GM12878 (cell line): Measurements from ENCODE around the gene ULK4. TPM values are rescaled to one million over a fixed set of nuclear protein-coding genes. Genes with fewer than 3 reads are reported as not detected.

Experiments
- ASH2L ChIP-seq: fragments of 300-600, 200-600 bp; sonication (generic); IDR thresholded peaks from 2 replicates; pipeline ENCODE4 v1.6.1; 2017; ENCODE audit warnings: low read depth, mild to moderate bottlenecking, borderline replicate concordance
- ATF7 ChIP-seq: fragments of 450-650 bp; IDR thresholded peaks from 2 replicates; pipeline ENCODE4 v1.6.1; 2016; ENCODE audit warnings: low read depth, mild to moderate bottlenecking
- GABPA ChIP-seq: IDR thresholded peaks from 2 replicates; pipeline ENCODE4 v1.6.1; 2014; ENCODE audit warnings: antibody characterized with exemption, low read depth, mild to moderate bottlenecking, inconsistent platforms
- MLLT1 ChIP-seq: fragments of 450-650 bp; IDR thresholded peaks from 2 replicates; pipeline ENCODE4 v1.6.1; 2016; ENCODE audit warnings: mild to moderate bottlenecking
- RB1 ChIP-seq: fragments of 450-650 bp; formaldehyde crosslinking; IDR thresholded peaks from 2 replicates; pipeline ENCODE4 v1.6.1; 2017; ENCODE audit warnings: mild to moderate bottlenecking, borderline replicate concordance
- SMC3 ChIP-seq: IDR thresholded peaks from 2 replicates; pipeline ENCODE4 v1.6.1; 2011; ENCODE audit warnings: low read length, improper control_type of control experiment, borderline replicate concordance
- USF2 ChIP-seq: IDR thresholded peaks from 2 replicates; pipeline ENCODE4 v1.6.1; 2011; ENCODE audit warnings: low read depth, low read length, improper control_type of control experiment, borderline replicate concordance
- polyA plus RNA-seq, 11 experiments: library from polyadenylated mRNA; depleted of rRNA in 4 of 11; unstranded in 6 of 11; stranded (reverse) in 5 of 11; fragments of >200 nt; fragmentation: Nextera tagmentation in 4 of 11; fragmentation: Illumina TruSeq in 1 of 11; extraction: Ambion mirVana in 4 of 11; extraction: Trizol in 1 of 11; gene quantifications; 1 replicate in 1 of 11; 2 replicates in 10 of 11; pipeline versions ENCODE4 v1.2.1 to v1.2.3, GENCODE V29; 2011 to 2016; ENCODE audit warnings: inconsistent platforms in 2 of 11, missing spikeins in 2 of 11, low read depth in 1 of 11
- total RNA-seq, 4 experiments: library from RNA; depleted of rRNA in 3 of 4; stranded (reverse); fragments of >200 nt in 3 of 4; fragmentation: Illumina TruSeq in 1 of 4; extraction: Trizol in 1 of 4; gene quantifications; 2 replicates each; pipeline versions ENCODE4 v1.2.1 to v1.2.3, GENCODE V29; 2013 to 2021
- TF ChIP-seq, protein P1 (sequence below): IDR thresholded peaks from 2 replicates; pipeline ENCODE4 v1.6.1; 2012; ENCODE audit warnings: low read length, inconsistent platforms
- TF ChIP-seq, protein P2 (sequence below): fragments of 450-650 bp; IDR thresholded peaks from 2 replicates; pipeline ENCODE4 v1.6.1; 2017; ENCODE audit warnings: antibody characterized with exemption, mild to moderate bottlenecking, moderate library complexity

ULK4 gene
- total and polyA plus RNA-seq, 10 of the 15 experiments (the other 5 are each of a cell fraction or from before 2014, with no cell fraction given), result 3.5 to 7.6 (median 6.3) TPM

DNA sequence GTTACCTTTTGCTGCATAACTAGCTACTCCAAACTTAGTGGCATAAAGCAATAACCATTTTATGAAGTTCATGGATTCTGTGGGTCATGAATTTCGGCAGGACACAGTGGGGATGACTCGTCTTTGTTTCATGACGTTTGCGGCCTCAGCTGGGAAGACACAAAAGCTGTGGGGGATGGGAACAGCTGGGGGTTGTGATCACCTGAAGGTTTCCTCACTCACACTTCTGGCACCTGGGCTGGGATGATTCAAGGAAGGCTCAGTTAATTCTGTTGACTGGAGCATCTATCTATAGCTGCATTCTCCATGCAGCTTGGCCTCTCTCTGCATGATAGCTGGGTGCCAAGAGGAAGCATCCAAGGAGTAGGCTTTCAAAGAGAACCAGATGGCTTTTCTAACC lies 332.8 kb downstream of the ULK4 start (continued):
- TF ChIP-seq, protein P1, sequence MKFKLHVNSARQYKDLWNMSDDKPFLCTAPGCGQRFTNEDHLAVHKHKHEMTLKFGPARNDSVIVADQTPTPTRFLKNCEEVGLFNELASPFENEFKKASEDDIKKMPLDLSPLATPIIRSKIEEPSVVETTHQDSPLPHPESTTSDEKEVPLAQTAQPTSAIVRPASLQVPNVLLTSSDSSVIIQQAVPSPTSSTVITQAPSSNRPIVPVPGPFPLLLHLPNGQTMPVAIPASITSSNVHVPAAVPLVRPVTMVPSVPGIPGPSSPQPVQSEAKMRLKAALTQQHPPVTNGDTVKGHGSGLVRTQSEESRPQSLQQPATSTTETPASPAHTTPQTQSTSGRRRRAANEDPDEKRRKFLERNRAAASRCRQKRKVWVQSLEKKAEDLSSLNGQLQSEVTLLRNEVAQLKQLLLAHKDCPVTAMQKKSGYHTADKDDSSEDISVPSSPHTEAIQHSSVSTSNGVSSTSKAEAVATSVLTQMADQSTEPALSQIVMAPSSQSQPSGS, result no peak
- TF ChIP-seq GABPA, result no peak
- no peak for TF ChIP-seq ASH2L
- TF ChIP-seq RB1, result no peak
- TF ChIP-seq, protein P2, sequence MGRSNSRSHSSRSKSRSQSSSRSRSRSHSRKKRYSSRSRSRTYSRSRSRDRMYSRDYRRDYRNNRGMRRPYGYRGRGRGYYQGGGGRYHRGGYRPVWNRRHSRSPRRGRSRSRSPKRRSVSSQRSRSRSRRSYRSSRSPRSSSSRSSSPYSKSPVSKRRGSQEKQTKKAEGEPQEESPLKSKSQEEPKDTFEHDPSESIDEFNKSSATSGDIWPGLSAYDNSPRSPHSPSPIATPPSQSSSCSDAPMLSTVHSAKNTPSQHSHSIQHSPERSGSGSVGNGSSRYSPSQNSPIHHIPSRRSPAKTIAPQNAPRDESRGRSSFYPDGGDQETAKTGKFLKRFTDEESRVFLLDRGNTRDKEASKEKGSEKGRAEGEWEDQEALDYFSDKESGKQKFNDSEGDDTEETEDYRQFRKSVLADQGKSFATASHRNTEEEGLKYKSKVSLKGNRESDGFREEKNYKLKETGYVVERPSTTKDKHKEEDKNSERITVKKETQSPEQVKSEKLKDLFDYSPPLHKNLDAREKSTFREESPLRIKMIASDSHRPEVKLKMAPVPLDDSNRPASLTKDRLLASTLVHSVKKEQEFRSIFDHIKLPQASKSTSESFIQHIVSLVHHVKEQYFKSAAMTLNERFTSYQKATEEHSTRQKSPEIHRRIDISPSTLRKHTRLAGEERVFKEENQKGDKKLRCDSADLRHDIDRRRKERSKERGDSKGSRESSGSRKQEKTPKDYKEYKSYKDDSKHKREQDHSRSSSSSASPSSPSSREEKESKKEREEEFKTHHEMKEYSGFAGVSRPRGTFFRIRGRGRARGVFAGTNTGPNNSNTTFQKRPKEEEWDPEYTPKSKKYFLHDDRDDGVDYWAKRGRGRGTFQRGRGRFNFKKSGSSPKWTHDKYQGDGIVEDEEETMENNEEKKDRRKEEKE, result no peak
- no peak for TF ChIP-seq USF2
- TF ChIP-seq ATF7, result no peak
- no peak for TF ChIP-seq SMC3
- no peak for TF ChIP-seq MLLT1
